Measurements from ENCODE around the gene INSYN2B.
A peak's percentile ranks its signal among the peaks of the same experiment; 100 is the strongest.

GRCh38 chr5:169980418-169981053, at the start of gene INSYN2B:
- peak; percentile 23 to 80 (median 75) for TF ChIP-seq CTCF (IDR thresholded peaks at IDR 0.05)
- no peak for TF ChIP-seq POLR2A (IDR thresholded peaks at IDR 0.05)
- TF ChIP-seq EP300 (IDR thresholded peaks at IDR 0.05): no peak

Measured in ovary (tissue), 3 donors.